CD14-positive monocyte (primary cell): ENCODE data around the gene TRIM7. TPM values are rescaled to one million over a fixed set of nuclear protein-coding genes. Genes with fewer than 3 reads are reported as not detected.

ENCODE experiments used
- DNase-seq, 3 donors: peaks; one replicate each; pipeline ENCODE4 v3.0.0-alpha.2; 2011 to 2022
- H2AFZ ChIP-seq: 2 replicates; pipeline ENCODE4 v1.6.0; 2012; ENCODE audit warnings: mild to moderate bottlenecking, low read depth, low read length, inconsistent platforms; ENCODE audit not compliant: insufficient read depth, poor library complexity, severe bottlenecking
- H3K27ac ChIP-seq, 2 donors: 1 replicate in 1 of 2; 2 replicates in 1 of 2; pipeline ENCODE4 v1.5.1; 2012 to 2013; ENCODE audit warnings: low read length in 2 of 2, control low read depth in 1 of 2, inconsistent platforms in 1 of 2, low read depth in 1 of 2, mild to moderate bottlenecking in 1 of 2
- H3K27me3 ChIP-seq, 2 donors: one replicate each; pipeline versions ENCODE4 v1.6.0 to v1.6.1; 2011 to 2013; ENCODE audit warnings: low read length in 2 of 2; ENCODE audit not compliant: control insufficient read depth in 2 of 2, insufficient read depth in 2 of 2
- H3K36me3 ChIP-seq, 2 donors: replicated peaks in 1 of 2; 1 replicate in 1 of 2; 2 replicates in 1 of 2; pipeline versions ENCODE4 v1.5.1 to v1.6.1; 2012 to 2013; ENCODE audit warnings: low read length in 2 of 2, control low read depth in 1 of 2, inconsistent platforms in 1 of 2, mild to moderate bottlenecking in 1 of 2; ENCODE audit not compliant: insufficient read depth in 2 of 2, control insufficient read depth in 1 of 2
- H3K4me1 ChIP-seq, 2 donors: 1 replicate in 1 of 2; 2 replicates in 1 of 2; pipeline versions ENCODE4 v1.5.1 to v1.6.1; 2012 to 2013; ENCODE audit warnings: low read length in 2 of 2, control low read depth in 1 of 2, inconsistent platforms in 1 of 2, mild to moderate bottlenecking in 1 of 2, moderate library complexity in 1 of 2; ENCODE audit not compliant: insufficient read depth in 2 of 2, control insufficient read depth in 1 of 2
- H3K4me2 ChIP-seq: replicated peaks from 2 replicates; pipeline ENCODE3; 2012; ENCODE audit warnings: low read length, moderate library complexity, mild to moderate bottlenecking; ENCODE audit not compliant: poor library complexity, severe bottlenecking; ENCODE audit errors: extremely low read depth
- H3K4me3 ChIP-seq, 3 experiments: fragments of 200-600 bp in 1 of 3; sonication (generic) in 1 of 3; replicated peaks in 1 of 3; 1 replicate in 2 of 3; 2 replicates in 1 of 3; pipeline ENCODE4 v1.5.1; 2011 to 2013; ENCODE audit warnings: low read length in 3 of 3, mild to moderate bottlenecking in 3 of 3, control low read depth in 2 of 3, low read depth in 2 of 3, inconsistent platforms in 1 of 3, moderate library complexity in 1 of 3
- H3K79me2 ChIP-seq: 2 replicates; pipeline ENCODE4 v1.6.0; 2012; ENCODE audit warnings: mild to moderate bottlenecking, control low read depth, inconsistent platforms, low read length, moderate library complexity; ENCODE audit not compliant: insufficient read depth
- H3K9ac ChIP-seq: 2 replicates; pipeline ENCODE4 v1.6.0; 2017; ENCODE audit warnings: low read length, mild to moderate bottlenecking; ENCODE audit not compliant: insufficient read depth, poor library complexity, severe bottlenecking
- H3K9me3 ChIP-seq, 2 donors: replicated peaks in 1 of 2; 1 replicate in 1 of 2; 2 replicates in 1 of 2; pipeline versions ENCODE4 v1.5.1 to v1.6.1; 2012 to 2013; ENCODE audit warnings: low read length in 2 of 2, control low read depth in 1 of 2; ENCODE audit not compliant: control insufficient read depth in 1 of 2, insufficient read depth in 1 of 2
- H4K20me1 ChIP-seq: 2 replicates; pipeline ENCODE4 v1.6.0; 2012; ENCODE audit warnings: mild to moderate bottlenecking, low read length, control low read depth, moderate library complexity; ENCODE audit not compliant: insufficient read depth
- H3K27ac Mint-ChIP-seq, 7 donors: one replicate each; pipeline ENCODE4 v1.8.0; 2020; ENCODE audit warnings: mild to moderate bottlenecking in 7 of 7, mixed read lengths in 7 of 7, moderate library complexity in 6 of 7, inconsistent platforms in 2 of 7
- H3K27me3 Mint-ChIP-seq, 3 donors: one replicate each; pipeline ENCODE4 v1.8.0; 2021 to 2022; ENCODE audit warnings: low read depth in 3 of 3, mild to moderate bottlenecking in 3 of 3, mixed read lengths in 3 of 3, moderate library complexity in 3 of 3, inconsistent platforms in 1 of 3
- H3K36me3 Mint-ChIP-seq, 2 donors: one replicate each; pipeline ENCODE4 v1.8.0; 2020; ENCODE audit warnings: mixed read lengths in 2 of 2, inconsistent platforms in 1 of 2, mild to moderate bottlenecking in 1 of 2
- H3K4me1 Mint-ChIP-seq: one replicate; pipeline ENCODE4 v1.8.0; 2020; ENCODE audit warnings: mild to moderate bottlenecking, mixed read lengths
- H3K4me3 Mint-ChIP-seq, 2 donors: one replicate each; pipeline ENCODE4 v1.8.0; 2020; ENCODE audit warnings: mild to moderate bottlenecking in 2 of 2, mixed read lengths in 2 of 2, moderate library complexity in 1 of 2
- H3K9me3 Mint-ChIP-seq, 7 donors: one replicate each; pipeline ENCODE4 v1.8.0; 2020 to 2022; ENCODE audit warnings: mixed read lengths in 7 of 7, mild to moderate bottlenecking in 6 of 7, moderate library complexity in 6 of 7, inconsistent platforms in 2 of 7
- CTCF ChIP-seq: fragments of 200-600 bp; IDR thresholded peaks from one replicate; pipeline ENCODE4 v1.8.0; 2022; ENCODE audit warnings: antibody characterized with exemption, mild to moderate bottlenecking
- WGBS: methylation state at CpG from one replicate; pipeline ENCODE4 v1.1.5; 2013; ENCODE audit warnings: missing lambda C conversion rate; ENCODE audit not compliant: insufficient coverage; 5-methylcytosine and 5-hydroxymethylcytosine counted together
- intact Hi-C, 2 donors: fragments of 100-400 bp; cut with micrococcal nuclease; formaldehyde crosslinking; loops; one replicate each; pipeline versions ENCODE4 v1.15.0 to v1.15.1; 2023
- polyA plus RNA-seq, 3 donors: library from polyadenylated mRNA; depleted of rRNA in 1 of 3; unstranded in 2 of 3; stranded (reverse) in 1 of 3; fragments of 300-500 nt in 2 of 3; fragments of >200 nt in 1 of 3; fragmentation: Illumina TruSeq in 2 of 3; gene quantifications; 1 replicate in 2 of 3; 2 replicates in 1 of 3; pipeline ENCODE4 v1.2.3, GENCODE V29; 2012 to 2021

Gene TRIM7
- polyA plus RNA-seq, 3 donors = 9.5 to 12.8 (median 10.3) TPM

- Mint-ChIP-seq H3K36me3 (peaks cover 22 to 60% of the 10 kb centered on the region in 2 donors), H3K9me3 (peaks cover 0 to 3% (median 0%) of the 10 kb centered on the region in 7 donors), H3K4me1 (peaks cover 30% of the 10 kb centered on the region), H3K27ac (peak overlapping the region in 1 of 7 donors; percentile 50), H3K27me3 (peaks cover 0 to 1% (median 0%) of the 10 kb centered on the region in 3 donors), H3K4me3 (no peak overlapping the region)
- no peak overlapping the region for H3K4me3 ChIP-seq
- 85% methylated on average over 4 of the region's 8 CpGs for WGBS
- peaks cover 24 to 27% of the 10 kb centered on the region in 2 donors for H3K4me1 ChIP-seq
- intact Hi-C loops = no loop called here
- TF ChIP-seq CTCF = no peak
- no peak overlapping the region for H3K9ac ChIP-seq
- H3K4me2 ChIP-seq = no peak overlapping the region
- H3K9me3 ChIP-seq = no peaks in the 10 kb centered on the region
- H3K36me3 ChIP-seq = peaks cover 0 to 30% of the 10 kb centered on the region in 2 donors
- H3K27me3 ChIP-seq = no peaks in the 10 kb centered on the region
- H2AFZ ChIP-seq = no peak overlapping the region
- H4K20me1 ChIP-seq = no peaks in the 10 kb centered on the region
- no peak overlapping the region for H3K27ac ChIP-seq
- no peaks in the 10 kb centered on the region for H3K79me2 ChIP-seq
- no peak for DNase-seq
Observed at GRCh38 chr5:181197326-181197951, 7.6 kb downstream of the TRIM7 start.

- intact Hi-C loops = no loop called here
Observed at GRCh38 chr5:181195249-181195761, 9.7 kb downstream of the TRIM7 start.

More at GRCh38 chr5:181195249-181195761, 9.7 kb downstream of the TRIM7 start:
- Histone ChIP-seq H2AFZ (no peak overlapping the region), H3K4me3 (no peak overlapping the region), H3K27ac (no peak overlapping the region), H3K4me1 (peaks cover 26 to 27% of the 10 kb centered on the region in 2 donors), H3K27me3 (peaks cover 0 to 4% of the 10 kb centered on the region in 2 donors), H3K36me3 (peaks cover 0 to 30% of the 10 kb centered on the region in 2 donors), H3K79me2 (no peaks in the 10 kb centered on the region), H3K9me3 (no peaks in the 10 kb centered on the region), H3K4me2 (no peak overlapping the region), H4K20me1 (no peaks in the 10 kb centered on the region), H3K9ac (no peak overlapping the region)
- WGBS = 93% methylated on average over 39 of the region's 45 CpGs
- Mint-ChIP-seq H3K9me3 (peaks cover 0 to 3% (median 0%) of the 10 kb centered on the region in 7 donors), H3K4me3 (no peak overlapping the region), H3K36me3 (peaks cover 22 to 52% of the 10 kb centered on the region in 2 donors), H3K27ac (peak overlapping the region in 1 of 7 donors; percentile 52), H3K27me3 (peaks cover 0 to 11% (median 2%) of the 10 kb centered on the region in 3 donors), H3K4me1 (peaks cover 27% of the 10 kb centered on the region)
- no peak for DNase-seq
- no peak for TF ChIP-seq CTCF
